HG03280 (cell line): ENCODE data around the gene UBXN6.

Source experiments
- ATAC-seq: cut with Tn5 transposase; IDR thresholded peaks from one replicate; pipeline ENCODE4 v1.9.1; 2021; ENCODE audit warnings: mild to moderate bottlenecking, moderate library complexity; ENCODE audit not compliant: unreplicated experiment

The UBXN6 gene

GRCh38 chr19:4443188-4443587, 14.4 kb downstream of the UBXN6 start:
- no peak for ATAC-seq

GRCh38 chr19:4442819-4443146, 14.8 kb downstream of the UBXN6 start:
- no peak for ATAC-seq

GRCh38 chr19:4441994-4442818, 15.4 kb downstream of the UBXN6 start:
- no peak for ATAC-seq

- ATAC-seq = no peak
These were observed 18.4 kb downstream of the UBXN6 start for GRCh38 chr19:4439243-4439642.

DNA sequence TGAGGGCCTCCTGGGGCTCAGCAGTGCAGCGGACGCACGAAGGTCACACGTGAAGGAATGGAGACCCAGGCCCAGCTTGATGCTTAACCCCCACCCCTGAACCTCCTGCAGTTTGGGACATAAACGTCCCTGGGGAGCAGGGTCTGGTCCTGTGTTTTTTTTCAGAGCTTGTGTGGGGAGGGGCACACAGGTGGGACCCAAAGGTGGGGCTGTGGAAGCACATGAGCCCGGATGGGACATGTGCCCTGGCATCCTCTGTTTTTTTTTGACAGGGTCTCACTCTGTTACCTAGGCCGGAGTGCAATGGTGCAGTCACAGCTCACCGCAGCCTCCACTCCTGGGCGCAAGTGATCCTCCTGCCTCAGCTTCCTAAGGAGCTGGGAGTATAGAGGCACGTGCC, 20.5 kb downstream of the UBXN6 start:
- no peak for ATAC-seq

GRCh38 chr19:4436231-4436630, 21.4 kb downstream of the UBXN6 start:
- no peak for ATAC-seq

GRCh38 chr19:4434391-4434790, 23.2 kb downstream of the UBXN6 start:
- no peak for ATAC-seq

DNA sequence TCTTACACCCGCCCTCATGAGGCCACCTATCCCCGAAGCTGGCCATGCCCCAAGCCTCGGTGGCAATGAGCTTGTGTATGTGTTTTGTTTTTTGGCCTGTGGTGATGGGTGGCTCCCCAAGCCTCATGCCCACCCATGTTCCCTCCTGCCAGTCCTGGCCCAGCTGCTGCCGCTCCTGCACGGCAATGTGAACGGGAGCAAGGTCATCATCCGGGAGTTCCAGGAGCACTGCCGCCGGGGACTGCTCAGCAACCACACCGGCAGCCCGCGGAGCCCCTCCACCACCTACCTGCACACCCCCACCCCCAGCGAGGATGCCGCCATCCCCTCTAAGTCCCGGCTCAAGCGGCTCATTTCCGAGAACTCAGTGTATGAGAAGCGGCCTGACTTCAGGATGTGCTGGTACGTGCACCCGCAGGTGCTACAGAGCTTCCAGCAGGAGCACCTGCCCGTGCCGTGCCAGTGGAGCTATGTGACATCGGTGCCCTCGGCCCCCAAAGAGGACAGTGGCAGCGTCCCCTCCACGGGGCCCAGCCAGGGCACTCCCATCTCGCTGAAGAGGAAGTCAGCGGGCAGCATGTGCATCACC, 24.6 kb downstream of the UBXN6 start:
- no peak for ATAC-seq

GRCh38 chr19:4431808-4432674, 25.6 kb downstream of the UBXN6 start:
- no peak for ATAC-seq

DNA sequence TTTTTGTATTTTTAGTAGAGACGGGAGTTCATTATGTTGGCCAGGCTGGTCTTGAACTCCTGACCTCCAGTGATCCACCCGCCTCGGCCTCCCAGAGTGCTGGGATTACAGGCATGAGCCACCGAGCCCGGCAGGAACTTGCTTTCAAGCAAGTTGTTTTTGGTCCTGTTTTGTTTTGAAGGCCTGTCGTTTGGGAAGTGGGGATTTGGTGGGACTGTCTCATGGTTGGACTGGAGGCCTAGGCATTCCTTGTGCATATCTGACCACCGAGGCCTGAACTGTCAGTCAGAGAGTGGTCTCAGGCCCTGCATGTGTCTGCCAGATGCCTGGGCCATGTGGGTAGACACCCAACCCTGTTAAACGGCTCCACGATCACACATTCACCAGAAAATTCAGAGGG, 26.3 kb downstream of the UBXN6 start:
- no peak for ATAC-seq

GRCh38 chr19:4430760-4431159, 26.8 kb downstream of the UBXN6 start:
- no peak for ATAC-seq

- no peak for ATAC-seq
These were observed 27.8 kb downstream of the UBXN6 start for GRCh38 chr19:4429771-4430171.

DNA sequence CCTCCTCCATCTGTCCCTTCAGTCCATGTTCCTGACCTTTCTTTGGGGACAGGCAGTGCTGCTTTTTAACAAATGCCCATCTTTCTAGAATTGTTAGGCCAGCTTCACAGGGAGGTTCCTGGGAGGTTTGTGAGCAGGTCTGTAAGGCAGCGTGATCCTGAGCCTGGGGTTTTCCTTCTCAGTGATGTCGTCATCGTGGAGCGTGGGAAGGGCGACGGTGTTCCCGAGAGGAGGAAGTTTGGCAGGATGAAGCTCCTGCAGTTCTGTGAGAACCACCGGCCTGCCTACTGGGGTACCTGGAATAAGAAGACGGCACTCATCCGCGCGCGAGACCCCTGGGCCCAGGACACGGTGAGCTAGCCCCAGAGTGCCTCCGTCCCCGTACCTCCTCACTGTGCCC, 28.3 kb downstream of the UBXN6 start:
- no peak for ATAC-seq

DNA sequence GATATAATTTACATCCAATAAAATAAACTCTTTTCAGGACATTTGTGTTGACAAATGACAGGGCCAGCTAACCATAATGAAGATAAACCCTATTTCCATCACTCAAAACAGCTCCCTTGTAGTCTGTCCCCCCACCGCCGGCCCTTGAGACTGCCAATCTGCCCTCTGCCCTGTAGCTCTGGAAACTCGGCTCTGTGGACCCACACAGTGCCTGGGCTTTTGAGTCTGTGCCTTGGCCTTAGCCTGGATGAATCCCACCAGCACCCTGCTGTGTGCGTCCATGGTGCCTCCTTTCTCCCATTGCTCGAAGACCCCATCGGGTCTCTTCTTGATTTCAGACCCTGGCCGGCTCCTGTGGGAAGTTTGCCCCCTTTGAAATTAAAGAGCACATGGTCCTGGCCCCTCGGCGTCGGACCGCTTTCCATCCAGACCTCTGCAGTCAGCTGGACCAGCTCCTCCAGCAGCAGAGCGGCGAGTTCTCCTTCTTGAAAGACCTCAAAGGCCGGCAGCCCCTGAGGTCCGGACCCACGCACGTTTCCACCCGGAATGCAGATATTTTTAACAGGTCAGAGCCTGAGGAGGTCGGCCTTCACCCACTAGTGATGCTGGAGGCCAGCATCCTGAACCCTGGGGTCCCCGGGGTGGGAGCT, 29.1 kb downstream of the UBXN6 start:
- no peak for ATAC-seq

DNA sequence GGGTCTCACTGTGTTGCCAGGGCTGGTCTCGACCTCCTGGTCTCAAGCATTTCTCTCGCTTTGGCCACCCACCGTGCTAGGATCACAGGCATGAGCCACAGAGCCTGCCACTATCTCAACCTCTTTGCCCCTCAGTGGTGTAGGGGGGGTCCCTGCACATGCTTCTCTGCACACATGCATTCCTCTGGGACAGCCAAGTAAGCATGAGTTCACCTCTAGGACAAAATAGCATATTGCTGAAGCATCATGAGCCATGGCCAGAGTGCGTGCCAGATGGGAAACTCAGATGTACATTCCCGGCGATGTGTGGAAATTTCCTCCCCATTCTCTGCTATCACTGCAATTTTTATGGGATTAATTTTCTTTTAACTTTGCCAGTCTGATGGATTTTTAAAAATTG, 32.1 kb downstream of the UBXN6 start:
- no peak for ATAC-seq

DNA sequence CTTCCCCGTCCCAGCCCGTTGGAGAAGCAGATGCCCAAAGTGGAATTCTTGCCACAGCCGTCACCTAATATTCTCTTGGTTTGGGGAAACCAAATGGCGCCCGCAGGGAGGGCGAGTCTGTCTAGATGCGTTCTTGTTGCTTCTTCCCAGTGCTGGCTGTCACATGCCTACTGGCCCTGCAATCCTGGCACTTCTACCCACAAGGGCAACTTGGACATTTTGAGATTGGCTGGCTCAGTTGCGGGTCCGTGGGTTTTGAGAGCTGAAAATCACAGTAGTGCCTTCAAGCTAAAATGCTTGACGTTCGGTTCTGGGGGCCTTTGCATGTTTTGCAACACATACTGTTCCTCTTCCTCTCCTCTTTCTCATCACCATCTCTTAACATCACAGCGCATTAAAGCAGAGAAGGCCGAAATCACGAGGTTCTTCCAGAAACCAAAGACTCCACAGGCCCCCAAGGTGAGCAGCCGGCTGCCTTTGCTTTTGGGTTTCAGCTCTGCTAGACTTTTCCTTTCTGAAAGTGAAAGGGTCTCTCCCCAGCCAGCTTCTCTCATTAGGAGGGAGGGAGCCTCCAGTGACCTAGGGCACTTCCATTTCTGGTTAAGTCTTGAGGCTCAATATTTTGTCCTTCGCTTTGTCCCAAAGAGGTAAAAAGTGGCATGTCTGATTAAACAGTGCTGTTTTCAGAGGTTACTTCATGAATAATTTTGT, 34.0 kb downstream of the UBXN6 start:
- no peak for ATAC-seq

GRCh38 chr19:4416268-4416667, 41.3 kb downstream of the UBXN6 start:
- ATAC-seq = no peak

- ATAC-seq = no peak
These were observed 42.2 kb downstream of the UBXN6 start for GRCh38 chr19:4415352-4415751.

- no peak for ATAC-seq
These were observed 42.7 kb downstream of the UBXN6 start for GRCh38 chr19:4414800-4415321.

DNA sequence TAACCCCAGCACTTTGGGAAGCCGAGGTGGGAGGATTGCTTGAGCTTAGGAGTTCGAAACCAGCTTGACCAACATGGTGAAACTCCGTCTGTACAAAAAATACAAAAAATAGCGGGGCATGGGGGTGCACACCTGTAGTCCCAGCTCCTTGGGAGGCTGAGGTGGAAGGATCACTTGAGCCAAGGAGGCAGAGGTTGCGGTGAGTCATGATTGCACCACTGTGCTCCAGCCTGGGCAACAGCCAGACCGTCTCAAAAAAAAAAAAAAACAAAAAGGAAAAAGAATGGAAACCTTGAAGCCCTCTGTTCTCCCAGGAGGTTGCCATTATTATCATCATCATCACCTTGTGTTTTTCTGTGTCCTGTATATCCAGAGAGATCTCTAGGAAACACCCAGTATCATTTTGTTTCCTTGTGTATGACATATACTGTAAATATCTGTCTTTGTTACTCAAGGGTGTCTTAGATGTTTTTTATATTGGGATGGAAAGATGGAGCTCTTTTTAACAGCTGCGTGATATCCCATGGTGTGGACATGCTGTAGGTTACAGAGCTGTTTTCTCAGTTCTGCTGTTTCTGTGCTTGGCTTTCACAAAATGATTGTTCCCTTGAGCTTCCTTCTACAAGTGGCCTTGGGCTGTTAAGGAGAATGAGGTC, 43.3 kb downstream of the UBXN6 start:
- no peak for ATAC-seq
